Prostate gland (tissue), 2 donors: ENCODE data around the gene UBN1.

ENCODE experiments used
- CTCF ChIP-seq, 4 experiments: fragments of 200-600 bp in 2 of 4; fragments of 450-650 bp in 2 of 4; sonication (generic) in 2 of 4; IDR thresholded peaks; 1 replicate in 3 of 4; 2 replicates in 1 of 4; pipeline ENCODE4 v1.5.1; 2016 to 2019; ENCODE audit warnings: antibody characterized with exemption in 4 of 4, mild to moderate bottlenecking in 2 of 4, moderate library complexity in 2 of 4
- POLR2A ChIP-seq: fragments of 450-650 bp; IDR thresholded peaks from one replicate; pipeline ENCODE4 v1.6.1; 2016; ENCODE audit warnings: antibody characterized with exemption, mild to moderate bottlenecking

GRCh38 chr16:4897328-4897727 lies 50.0 kb downstream of the UBN1 start:
- no peak for TF ChIP-seq CTCF (IDR thresholded peaks at IDR 0.05)
- TF ChIP-seq POLR2A, result no peak
